HL-60/S4 treated with retinoic acid at 250 ng/mL for 4 days and 3 days (cell line): ENCODE measurements around the gene ARMC9.

Source experiments
- in situ Hi-C: fragments of 300-500 bp; cut with MboI; formaldehyde crosslinking; loops from 2 replicates; pipeline ENCODE4 v1.7.0; 2022; ENCODE audit warnings: low sequenced_read_pairs

ARMC9 gene

GRCh38 chr2:231200805-231201474, 2.5 kb downstream of the ARMC9 start:
- in situ Hi-C loops, result no loop called here

- in situ Hi-C loops, result no loop called here
These were observed 3.0 kb downstream of the ARMC9 start for GRCh38 chr2:231201475-231201814.

GRCh38 chr2:231203087-231203486, 4.7 kb downstream of the ARMC9 start:
- in situ Hi-C loops, result no loop called here

GRCh38 chr2:231204146-231204545, 5.7 kb downstream of the ARMC9 start:
- in situ Hi-C loops, result no loop called here

- in situ Hi-C loops, result no loop called here
These were observed 6.2 kb downstream of the ARMC9 start for GRCh38 chr2:231204581-231204980.

- in situ Hi-C loops, result no loop called here
These were observed 9.3 kb downstream of the ARMC9 start for GRCh38 chr2:231207734-231208133.

GRCh38 chr2:231210782-231211181, 12.4 kb downstream of the ARMC9 start:
- in situ Hi-C loops, result no loop called here

- in situ Hi-C loops, result no loop called here
These were observed 13.1 kb downstream of the ARMC9 start for GRCh38 chr2:231211486-231211885.

GRCh38 chr2:231212329-231212845, 14.0 kb downstream of the ARMC9 start:
- in situ Hi-C loops, result no loop called here

GRCh38 chr2:231213931-231214642, 15.7 kb downstream of the ARMC9 start:
- in situ Hi-C loops, result no loop called here

GRCh38 chr2:231218366-231218765, 19.9 kb downstream of the ARMC9 start:
- in situ Hi-C loops, result no loop called here

GRCh38 chr2:231219289-231219688, 20.9 kb downstream of the ARMC9 start:
- in situ Hi-C loops, result no loop called here

GRCh38 chr2:231221761-231222160, 23.3 kb downstream of the ARMC9 start:
- in situ Hi-C loops, result no loop called here

- in situ Hi-C loops, result no loop called here
These were observed 24.0 kb downstream of the ARMC9 start for GRCh38 chr2:231222318-231223000.

- in situ Hi-C loops, result no loop called here
These were observed 24.6 kb downstream of the ARMC9 start for GRCh38 chr2:231223001-231223375.

GRCh38 chr2:231223458-231223976, 25.1 kb downstream of the ARMC9 start:
- in situ Hi-C loops, result no loop called here

- in situ Hi-C loops, result no loop called here
These were observed 29.1 kb downstream of the ARMC9 start for GRCh38 chr2:231227310-231228162.

GRCh38 chr2:231228223-231228622, 29.8 kb downstream of the ARMC9 start:
- in situ Hi-C loops, result no loop called here

GRCh38 chr2:231228974-231229529, 30.6 kb downstream of the ARMC9 start:
- in situ Hi-C loops, result no loop called here

- in situ Hi-C loops, result loop anchor here (10.0 kb wide), 1 partner anchor 170 kb away; no protein-coding TSS in a partner anchor
These were observed 36.8 kb downstream of the ARMC9 start for GRCh38 chr2:231235217-231235616.
